COLO829 (cell line): ENCODE measurements around the gene RAB3C.
"Not testable (repeated sequence)": the region's sequence is repeated elsewhere in the genome, so short reads cannot be mapped to it uniquely, and the experiment has no call there.

Experiments used
- DNase-seq: peaks from one replicate; pipeline ENCODE4 v3.0.0; 2012; ENCODE audit warnings: low spot score

RAB3C gene

GRCh38 chr5:58582803-58583491 is at the start of gene RAB3C:
RAB3C (plus strand) TSS chr5:58583075; CDS start chr5:58583209, 134 bp downstream.
- DNase-seq = peak; percentile 68

- not testable (repeated sequence) for DNase-seq
Observed at GRCh38 chr5:58541935-58542334, 40.9 kb upstream of the RAB3C start.

- DNase-seq = no peak
Observed at GRCh38 chr5:58542709-58543108, 40.2 kb upstream of the RAB3C start.

GRCh38 chr5:58543723-58544122 is 39.2 kb upstream of the RAB3C start:
- DNase-seq = no peak

- DNase-seq = no peak
Observed at GRCh38 chr5:58544195-58544594, 38.7 kb upstream of the RAB3C start.

GRCh38 chr5:58544926-58545325 is 37.9 kb upstream of the RAB3C start:
- no peak for DNase-seq

GRCh38 chr5:58545912-58546311 is 37.0 kb upstream of the RAB3C start:
- DNase-seq = no peak

GRCh38 chr5:58548068-58548467 is 34.8 kb upstream of the RAB3C start:
- DNase-seq = no peak

- DNase-seq = no peak
Observed at GRCh38 chr5:58551492-58551891, 31.4 kb upstream of the RAB3C start.

GRCh38 chr5:58557665-58558338 is 25.1 kb upstream of the RAB3C start:
- DNase-seq = not testable (repeated sequence)

GRCh38 chr5:58563016-58563700 is 19.7 kb upstream of the RAB3C start:
- not testable (repeated sequence) for DNase-seq

- DNase-seq = not testable (repeated sequence)
Observed at GRCh38 chr5:58564043-58564832, 18.6 kb upstream of the RAB3C start.

- no peak for DNase-seq
Observed at GRCh38 chr5:58565033-58565432, 17.8 kb upstream of the RAB3C start.

- no peak for DNase-seq
Observed at GRCh38 chr5:58571501-58571900, 11.4 kb upstream of the RAB3C start.

- DNase-seq = not testable (repeated sequence)
Observed at GRCh38 chr5:58572973-58573372, 9.9 kb upstream of the RAB3C start.

GRCh38 chr5:58579781-58580180 is 3.1 kb upstream of the RAB3C start:
- no peak for DNase-seq

- no peak for DNase-seq
Observed at GRCh38 chr5:58582019-58582802, 664 bp upstream of the RAB3C start.

- no peak for DNase-seq
Observed at GRCh38 chr5:58595952-58596351, 13.1 kb downstream of the RAB3C start.

GRCh38 chr5:58598440-58598839 is 15.6 kb downstream of the RAB3C start:
- DNase-seq = no peak

- no peak for DNase-seq
Observed at GRCh38 chr5:58599217-58599616, 16.3 kb downstream of the RAB3C start.

GRCh38 chr5:58600613-58601012 is 17.7 kb downstream of the RAB3C start:
- not testable (repeated sequence) for DNase-seq
